Activated T-cell treated with anti-CD3 and anti-CD28 coated beads, Interleukin-2, amount 50 U/mL, for 4 hours (primary cell): ENCODE measurements around the gene FNDC3B. TPM values are rescaled to one million over a fixed set of nuclear protein-coding genes. Genes with fewer than 3 reads are reported as not detected.
A peak's percentile ranks its signal among the peaks of the same experiment; 100 is the strongest.

ENCODE experiments used
- ATAC-seq, 2 donors: fragments of 200-7000 bp; cut with Tn5 transposase; one replicate each; pipeline ENCODE4 v1.10.0; 2021
- DNase-seq: peaks from one replicate; pipeline ENCODE4 v3.0.0-alpha.2; 2020
- H3K27me3 Mint-ChIP-seq: one replicate; pipeline ENCODE4 v1.8.0; 2021; ENCODE audit warnings: low read depth, mixed read lengths
- H3K36me3 Mint-ChIP-seq: one replicate; pipeline ENCODE4 v1.8.0; 2022; ENCODE audit warnings: mixed read lengths; ENCODE audit not compliant: insufficient read depth
- H3K4me1 Mint-ChIP-seq: one replicate; pipeline ENCODE4 v1.8.0; 2021; ENCODE audit warnings: low read depth, mixed read lengths
- H3K4me3 Mint-ChIP-seq: one replicate; pipeline ENCODE4 v1.8.0; 2021; ENCODE audit warnings: mild to moderate bottlenecking, moderate library complexity, mixed read lengths
- H3K9me3 Mint-ChIP-seq: one replicate; pipeline ENCODE4 v1.8.0; 2021; ENCODE audit warnings: mixed read lengths
- total RNA-seq, 3 donors: library from RNA; stranded (reverse); gene quantifications; one replicate each; pipeline ENCODE4 v1.2.1, GENCODE V29; 2021

FNDC3B gene
- total RNA-seq, 3 donors from 2014 or later = 20.3 to 23.9 (median 21.2) TPM

GRCh38 chr3:172020763-172021162 lies 18.6 kb upstream of the FNDC3B start:
- H3K9me3 Mint-ChIP-seq = no peaks in the 10 kb centered on the region
- H3K36me3 Mint-ChIP-seq = no peaks in the 10 kb centered on the region
- no peaks in the 10 kb centered on the region for H3K4me1 Mint-ChIP-seq
- DNase-seq = no peak
- ATAC-seq = no peak
- H3K27me3 Mint-ChIP-seq = peaks cover 2% of the 10 kb centered on the region
- no peak overlapping the region for H3K4me3 Mint-ChIP-seq

GRCh38 chr3:172021164-172021563 lies 18.2 kb upstream of the FNDC3B start:
- ATAC-seq (no peak), DNase-seq (no peak)
- Mint-ChIP-seq H3K4me1 (no peaks in the 10 kb centered on the region), H3K36me3 (no peaks in the 10 kb centered on the region), H3K4me3 (no peak overlapping the region), H3K9me3 (no peaks in the 10 kb centered on the region), H3K27me3 (peaks cover 2% of the 10 kb centered on the region)

GRCh38 chr3:172021859-172022258 lies 17.5 kb upstream of the FNDC3B start:
- H3K4me3 Mint-ChIP-seq = no peak overlapping the region
- H3K27me3 Mint-ChIP-seq = peaks cover 2% of the 10 kb centered on the region
- ATAC-seq (no peak), DNase-seq (no peak)
- H3K36me3 Mint-ChIP-seq = no peaks in the 10 kb centered on the region
- H3K9me3 Mint-ChIP-seq = no peaks in the 10 kb centered on the region
- H3K4me1 Mint-ChIP-seq = no peaks in the 10 kb centered on the region

GRCh38 chr3:172023915-172024314 lies 15.5 kb upstream of the FNDC3B start:
- Mint-ChIP-seq H3K9me3 (no peaks in the 10 kb centered on the region), H3K4me3 (no peak overlapping the region), H3K36me3 (no peaks in the 10 kb centered on the region), H3K4me1 (no peaks in the 10 kb centered on the region), H3K27me3 (no peaks in the 10 kb centered on the region)
- ATAC-seq = no peak
- no peak for DNase-seq

GRCh38 chr3:172024679-172025078 lies 14.7 kb upstream of the FNDC3B start:
- no peak for DNase-seq
- H3K36me3 Mint-ChIP-seq = no peaks in the 10 kb centered on the region
- H3K27me3 Mint-ChIP-seq = no peaks in the 10 kb centered on the region
- H3K9me3 Mint-ChIP-seq = no peaks in the 10 kb centered on the region
- H3K4me3 Mint-ChIP-seq = no peak overlapping the region
- ATAC-seq = no peak
- no peaks in the 10 kb centered on the region for H3K4me1 Mint-ChIP-seq

- ATAC-seq (no peak), DNase-seq (no peak)
- Mint-ChIP-seq H3K4me3 (no peak overlapping the region), H3K4me1 (no peaks in the 10 kb centered on the region), H3K9me3 (no peaks in the 10 kb centered on the region), H3K27me3 (no peaks in the 10 kb centered on the region), H3K36me3 (no peaks in the 10 kb centered on the region)
Observed at GRCh38 chr3:172029425-172030098, 9.8 kb upstream of the FNDC3B start.

- no peaks in the 10 kb centered on the region for H3K36me3 Mint-ChIP-seq
- no peaks in the 10 kb centered on the region for H3K27me3 Mint-ChIP-seq
- H3K4me3 Mint-ChIP-seq = no peak overlapping the region
- no peaks in the 10 kb centered on the region for H3K9me3 Mint-ChIP-seq
- no peak for ATAC-seq
- peaks cover 3% of the 10 kb centered on the region for H3K4me1 Mint-ChIP-seq
- DNase-seq = no peak
Observed at GRCh38 chr3:172030181-172030580, 9.2 kb upstream of the FNDC3B start.

- no peak overlapping the region for H3K4me3 Mint-ChIP-seq
- no peaks in the 10 kb centered on the region for H3K36me3 Mint-ChIP-seq
- peaks cover 7% of the 10 kb centered on the region for H3K4me1 Mint-ChIP-seq
- no peaks in the 10 kb centered on the region for H3K27me3 Mint-ChIP-seq
- ATAC-seq (no peak), DNase-seq (no peak)
- no peaks in the 10 kb centered on the region for H3K9me3 Mint-ChIP-seq
Observed at GRCh38 chr3:172031996-172032395, 7.4 kb upstream of the FNDC3B start.

GRCh38 chr3:172033396-172033795 lies 6.0 kb upstream of the FNDC3B start:
- Mint-ChIP-seq H3K9me3 (no peaks in the 10 kb centered on the region), H3K4me1 (peaks cover 9% of the 10 kb centered on the region), H3K4me3 (no peak overlapping the region), H3K36me3 (no peaks in the 10 kb centered on the region), H3K27me3 (no peaks in the 10 kb centered on the region)
- DNase-seq (no peak), ATAC-seq (no peak)

GRCh38 chr3:172034786-172035685 lies 4.3 kb upstream of the FNDC3B start:
- H3K4me1 Mint-ChIP-seq = peaks cover 15% of the 10 kb centered on the region
- DNase-seq = peak; percentile 9
- ATAC-seq = no peak
- no peaks in the 10 kb centered on the region for H3K36me3 Mint-ChIP-seq
- no peaks in the 10 kb centered on the region for H3K27me3 Mint-ChIP-seq
- H3K4me3 Mint-ChIP-seq = no peak overlapping the region
- no peaks in the 10 kb centered on the region for H3K9me3 Mint-ChIP-seq

GRCh38 chr3:172036541-172037215 lies 2.7 kb upstream of the FNDC3B start:
- Mint-ChIP-seq H3K9me3 (no peaks in the 10 kb centered on the region), H3K4me1 (peaks cover 24% of the 10 kb centered on the region), H3K4me3 (no peak overlapping the region), H3K36me3 (no peaks in the 10 kb centered on the region), H3K27me3 (no peaks in the 10 kb centered on the region)
- no peak for ATAC-seq
- DNase-seq = no peak

- DNase-seq (no peak), ATAC-seq (no peak)
- Mint-ChIP-seq H3K36me3 (no peaks in the 10 kb centered on the region), H3K4me1 (peaks cover 30% of the 10 kb centered on the region), H3K9me3 (no peaks in the 10 kb centered on the region), H3K27me3 (no peaks in the 10 kb centered on the region), H3K4me3 (peak overlapping the region; percentile 95)
Observed at GRCh38 chr3:172038798-172039435, 461 bp upstream of the FNDC3B start.

GRCh38 chr3:172040078-172040980 lies 951 bp downstream of the FNDC3B start:
- peaks cover 35% of the 10 kb centered on the region for H3K4me1 Mint-ChIP-seq
- no peaks in the 10 kb centered on the region for H3K27me3 Mint-ChIP-seq
- H3K4me3 Mint-ChIP-seq = peak overlapping the region; percentile 95
- ATAC-seq = peak; percentile 35 to 41
- H3K36me3 Mint-ChIP-seq = no peaks in the 10 kb centered on the region
- DNase-seq = peak; percentile 14
- no peaks in the 10 kb centered on the region for H3K9me3 Mint-ChIP-seq
